Measurements from ENCODE around the gene XIRP1.
"Not testable (repeated sequence)": the region's sequence is repeated elsewhere in the genome, so short reads cannot be mapped to it uniquely, and the experiment has no call there.

The XIRP1 gene

GRCh38 chr3:39186692-39187151 is 5.7 kb downstream of the XIRP1 start:
- no peak for DNase-seq (ENCODE audit: low read depth, low spot score)

GRCh38 chr3:39185959-39186691 is 6.3 kb downstream of the XIRP1 start:
- no peak for DNase-seq (ENCODE audit: low read depth, low spot score)

GRCh38 chr3:39185326-39185958 is 7.0 kb downstream of the XIRP1 start:
- no peak for DNase-seq (ENCODE audit: low read depth, low spot score)

- no peak for DNase-seq (ENCODE audit: low read depth, low spot score)
Measured at GRCh38 chr3:39184968-39185285, 7.5 kb downstream of the XIRP1 start.

GRCh38 chr3:39184081-39184967 is 8.1 kb downstream of the XIRP1 start:
- DNase-seq (ENCODE audit: low read depth, low spot score): no peak

- DNase-seq (ENCODE audit: low read depth, low spot score): no peak
Measured at GRCh38 chr3:39183211-39184080, 8.9 kb downstream of the XIRP1 start.

- DNase-seq (ENCODE audit: low read depth, low spot score): no peak
Measured at GRCh38 chr3:39181408-39182335, 10.7 kb downstream of the XIRP1 start.

GRCh38 chr3:39180546-39181346 is 11.6 kb downstream of the XIRP1 start:
- DNase-seq (ENCODE audit: low read depth, low spot score): peak; percentile 62

GRCh38 chr3:39180183-39180545 is 12.2 kb downstream of the XIRP1 start:
- DNase-seq (ENCODE audit: low read depth, low spot score): no peak

GRCh38 chr3:39178553-39178952 is 13.8 kb downstream of the XIRP1 start:
- no peak for DNase-seq (ENCODE audit: low read depth, low spot score)

- peak; percentile 27 for DNase-seq (ENCODE audit: low read depth, low spot score)
Measured at GRCh38 chr3:39177708-39178332, 14.6 kb downstream of the XIRP1 start.

GRCh38 chr3:39176025-39176714 is 16.2 kb downstream of the XIRP1 start:
- DNase-seq (ENCODE audit: low read depth, low spot score): no peak

- no peak for DNase-seq (ENCODE audit: low read depth, low spot score)
Measured at GRCh38 chr3:39173318-39174125, 18.9 kb downstream of the XIRP1 start.

- no peak for DNase-seq (ENCODE audit: low read depth, low spot score)
Measured at GRCh38 chr3:39171860-39172259, 20.5 kb downstream of the XIRP1 start.

- DNase-seq (ENCODE audit: low read depth, low spot score): not testable (repeated sequence)
Measured at GRCh38 chr3:39170877-39171276, 21.5 kb downstream of the XIRP1 start.

GRCh38 chr3:39170461-39170860 is 21.9 kb downstream of the XIRP1 start:
- no peak for DNase-seq (ENCODE audit: low read depth, low spot score)

GRCh38 chr3:39169712-39170111 is 22.7 kb downstream of the XIRP1 start:
- no peak for DNase-seq (ENCODE audit: low read depth, low spot score)

Data from activated naive CD8-positive, alpha-beta T cell treated with anti-CD3 and anti-CD28 coated beads, Interleukin-2, amount 50 U/mL, for 16 hours (primary cell).